Astrocyte (in vitro differentiated cells and primary cell): Measurements from ENCODE around the gene PRUNE1. TPM values are rescaled to one million over a fixed set of nuclear protein-coding genes. Genes with fewer than 3 reads are reported as not detected.
A peak's percentile ranks its signal among the peaks of the same experiment; 100 is the strongest.

Experiments used
- DNase-seq: peaks from one replicate; pipeline ENCODE4 v3.0.0-alpha.2; 2010; ENCODE audit warnings: low read depth
- FAIRE-seq: peaks from 2 replicates; lab custom pipeline; 2011; peaks lifted over from hg19 to GRCh38; lab: Jason Lieb, UNC
- H2AFZ ChIP-seq: 2 replicates; pipeline ENCODE4 v1.6.0; 2012; ENCODE audit warnings: low read depth, low read length, inconsistent platforms
- H3K27ac ChIP-seq: 2 replicates; pipeline ENCODE4 v1.5.1; 2011; ENCODE audit warnings: low read depth, low read length, inconsistent platforms
- H3K27me3 ChIP-seq: 2 replicates; pipeline ENCODE4 v1.6.0; 2011; ENCODE audit warnings: low read length, inconsistent platforms; ENCODE audit not compliant: insufficient read depth
- H3K36me3 ChIP-seq: 2 replicates; pipeline ENCODE4 v1.5.1; 2011; ENCODE audit warnings: low read length, inconsistent platforms; ENCODE audit not compliant: insufficient read depth
- H3K4me1 ChIP-seq: 2 replicates; pipeline ENCODE4 v1.5.1; 2011; ENCODE audit warnings: low read length, inconsistent platforms; ENCODE audit not compliant: insufficient read depth
- H3K4me2 ChIP-seq: 2 replicates; pipeline ENCODE4 v1.6.0; 2012; ENCODE audit warnings: low read length, inconsistent platforms
- H3K4me3 ChIP-seq: 2 replicates; pipeline ENCODE4 v1.5.1; 2011; ENCODE audit warnings: low read depth, mild to moderate bottlenecking, low read length, inconsistent platforms; ENCODE audit not compliant: insufficient read depth
- H3K79me2 ChIP-seq: 2 replicates; pipeline ENCODE4 v1.6.0; 2012; ENCODE audit warnings: mild to moderate bottlenecking, low read length, inconsistent platforms; ENCODE audit not compliant: insufficient read depth
- H3K9ac ChIP-seq: 2 replicates; pipeline ENCODE4 v1.6.0; 2012; ENCODE audit warnings: mild to moderate bottlenecking, low read length, inconsistent platforms
- H3K9me3 ChIP-seq: 2 replicates; pipeline ENCODE4 v1.5.1; 2012; ENCODE audit warnings: low read depth, mild to moderate bottlenecking, low read length, inconsistent platforms; ENCODE audit not compliant: insufficient read depth
- H4K20me1 ChIP-seq: 2 replicates; pipeline ENCODE4 v1.6.0; 2012; ENCODE audit warnings: low read length, inconsistent platforms; ENCODE audit not compliant: insufficient read depth
- H3K27ac Mint-ChIP-seq: one replicate; pipeline ENCODE4 v1.8.0; 2021; ENCODE audit warnings: mild to moderate bottlenecking, mixed read lengths; ENCODE audit not compliant: unreplicated experiment
- H3K27me3 Mint-ChIP-seq: one replicate; pipeline ENCODE4 v1.8.0; 2021; ENCODE audit warnings: low read depth, mixed read lengths; ENCODE audit not compliant: unreplicated experiment
- H3K36me3 Mint-ChIP-seq: one replicate; pipeline ENCODE4 v1.8.0; 2021; ENCODE audit warnings: low read depth, mixed read lengths; ENCODE audit not compliant: unreplicated experiment
- H3K4me1 Mint-ChIP-seq: one replicate; pipeline ENCODE4 v1.8.0; 2021; ENCODE audit warnings: low read depth, mixed read lengths; ENCODE audit not compliant: unreplicated experiment
- H3K4me3 Mint-ChIP-seq: one replicate; pipeline ENCODE4 v1.8.0; 2021; ENCODE audit warnings: mild to moderate bottlenecking, moderate library complexity, mixed read lengths; ENCODE audit not compliant: unreplicated experiment
- H3K9me3 Mint-ChIP-seq: one replicate; pipeline ENCODE4 v1.8.0; 2021; ENCODE audit warnings: mild to moderate bottlenecking, mixed read lengths; ENCODE audit not compliant: unreplicated experiment
- CTCF ChIP-seq: IDR thresholded peaks from 2 replicates; pipeline ENCODE4 v1.5.1; 2011; ENCODE audit warnings: low read depth, mild to moderate bottlenecking, inconsistent platforms, low read length, moderate library complexity; ENCODE audit not compliant: insufficient read depth
- EZH2 ChIP-seq: IDR thresholded peaks from 2 replicates; pipeline ENCODE4 v1.6.1; 2012; ENCODE audit warnings: mild to moderate bottlenecking, low read length, inconsistent platforms; ENCODE audit not compliant: insufficient read depth
- total RNA-seq: library from RNA; stranded (reverse); gene quantifications from 2 replicates; pipeline ENCODE4 v1.2.1, GENCODE V29; 2021

PRUNE1 gene
- total RNA-seq, 1 donor from 2014 or later = 14.3 TPM

- Histone ChIP-seq H3K4me3 (no peak overlapping the region), H3K27ac (no peak overlapping the region), H3K79me2 (peaks cover 38% of the 10 kb centered on the region), H3K36me3 (peaks cover 51% of the 10 kb centered on the region), H3K9ac (no peak overlapping the region), H3K4me2 (no peak overlapping the region), H3K27me3 (no peaks in the 10 kb centered on the region), H4K20me1 (peaks cover 60% of the 10 kb centered on the region), H3K9me3 (no peaks in the 10 kb centered on the region), H2AFZ (no peak overlapping the region), H3K4me1 (peaks cover 3% of the 10 kb centered on the region)
- FAIRE-seq (no peak), DNase-seq (no peak)
- no peaks in the 10 kb centered on the region for H3K27me3 Mint-ChIP-seq
- H3K27ac Mint-ChIP-seq = no peak overlapping the region
- no peak for TF ChIP-seq CTCF
- peaks cover 5% of the 10 kb centered on the region for H3K4me1 Mint-ChIP-seq
- no peak overlapping the region for H3K4me3 Mint-ChIP-seq
- H3K36me3 Mint-ChIP-seq = peaks cover 48% of the 10 kb centered on the region
- H3K9me3 Mint-ChIP-seq = no peaks in the 10 kb centered on the region
Measured at GRCh38 chr1:150966011-150966410, 42.2 kb upstream of the PRUNE1 start.

- H3K36me3 ChIP-seq = peaks cover 40% of the 10 kb centered on the region
- H3K27ac Mint-ChIP-seq = no peak overlapping the region
- TF ChIP-seq EZH2 (no peak), CTCF (no peak)
- peaks cover 79% of the 10 kb centered on the region for H4K20me1 ChIP-seq
- H3K79me2 ChIP-seq = peaks cover 58% of the 10 kb centered on the region
- no peak overlapping the region for H2AFZ ChIP-seq
- H3K27ac ChIP-seq = no peak overlapping the region
- no peak overlapping the region for H3K9ac ChIP-seq
- H3K4me1 ChIP-seq = peaks cover 22% of the 10 kb centered on the region
- H3K4me1 Mint-ChIP-seq = peaks cover 24% of the 10 kb centered on the region
- H3K9me3 ChIP-seq = no peaks in the 10 kb centered on the region
- DNase-seq (no peak), FAIRE-seq (no peak)
- H3K27me3 ChIP-seq = no peaks in the 10 kb centered on the region
- no peaks in the 10 kb centered on the region for H3K9me3 Mint-ChIP-seq
- H3K4me3 ChIP-seq = no peak overlapping the region
- no peak overlapping the region for H3K4me2 ChIP-seq
- H3K36me3 Mint-ChIP-seq = peaks cover 37% of the 10 kb centered on the region
- no peaks in the 10 kb centered on the region for H3K27me3 Mint-ChIP-seq
- H3K4me3 Mint-ChIP-seq = peak overlapping the region; percentile 4
Measured at GRCh38 chr1:150967936-150968335, 40.3 kb upstream of the PRUNE1 start.

- Histone ChIP-seq H3K9ac (no peak overlapping the region), H3K9me3 (no peaks in the 10 kb centered on the region), H2AFZ (no peak overlapping the region), H3K4me3 (no peak overlapping the region), H3K79me2 (peaks cover 63% of the 10 kb centered on the region), H3K27me3 (no peaks in the 10 kb centered on the region), H3K4me1 (peaks cover 27% of the 10 kb centered on the region), H3K4me2 (no peak overlapping the region), H3K27ac (no peak overlapping the region), H4K20me1 (peaks cover 85% of the 10 kb centered on the region), H3K36me3 (peaks cover 37% of the 10 kb centered on the region)
- Mint-ChIP-seq H3K4me1 (peaks cover 28% of the 10 kb centered on the region), H3K4me3 (no peak overlapping the region), H3K27me3 (no peaks in the 10 kb centered on the region), H3K9me3 (no peaks in the 10 kb centered on the region), H3K27ac (no peak overlapping the region), H3K36me3 (peaks cover 33% of the 10 kb centered on the region)
- FAIRE-seq (no peak), DNase-seq (no peak)
- TF ChIP-seq EZH2 (no peak), CTCF (no peak)
Measured at GRCh38 chr1:150968491-150968890, 39.8 kb upstream of the PRUNE1 start.
